Measurements from ENCODE around the gene DLX3.

Gene DLX3

DNA sequence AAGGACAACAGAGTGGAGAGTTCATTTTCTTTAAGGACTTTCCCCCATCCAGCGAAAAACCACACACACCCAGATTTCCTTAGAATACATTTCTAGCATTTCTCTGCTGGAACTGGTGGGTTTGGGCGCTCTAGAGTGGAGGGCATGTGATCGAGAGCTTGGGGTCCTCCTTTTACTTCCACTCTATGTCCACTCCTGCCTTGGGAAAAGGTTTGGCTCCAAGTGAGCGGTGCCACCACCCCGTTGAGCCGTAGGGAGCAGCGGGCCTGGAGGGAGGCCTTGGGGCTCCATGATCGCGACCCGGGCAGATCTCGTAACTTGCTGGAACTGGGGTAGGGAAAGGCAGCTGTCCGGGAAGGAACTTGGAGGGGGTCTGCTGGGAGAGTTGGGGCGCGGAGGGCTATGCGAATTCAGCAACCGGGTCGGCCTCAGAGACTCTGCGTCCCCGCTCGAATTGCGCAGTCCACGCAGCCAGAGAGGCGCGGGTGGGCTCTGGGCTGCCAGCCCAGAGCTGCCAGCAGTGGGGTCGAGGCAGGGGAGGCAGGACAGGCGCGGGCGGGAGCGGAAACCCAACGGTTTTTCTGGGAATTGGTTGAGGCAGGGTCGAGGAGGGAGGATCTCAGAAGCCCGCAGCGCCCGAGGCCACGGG, 23.7 kb downstream of the DLX3 start:
- no peak for DNase-seq

GRCh38 chr17:49970498-49970897, 24.5 kb downstream of the DLX3 start:
- DNase-seq = no peak

- no peak for DNase-seq
Measured at GRCh38 chr17:49969795-49970389, 25.1 kb downstream of the DLX3 start.

DNA sequence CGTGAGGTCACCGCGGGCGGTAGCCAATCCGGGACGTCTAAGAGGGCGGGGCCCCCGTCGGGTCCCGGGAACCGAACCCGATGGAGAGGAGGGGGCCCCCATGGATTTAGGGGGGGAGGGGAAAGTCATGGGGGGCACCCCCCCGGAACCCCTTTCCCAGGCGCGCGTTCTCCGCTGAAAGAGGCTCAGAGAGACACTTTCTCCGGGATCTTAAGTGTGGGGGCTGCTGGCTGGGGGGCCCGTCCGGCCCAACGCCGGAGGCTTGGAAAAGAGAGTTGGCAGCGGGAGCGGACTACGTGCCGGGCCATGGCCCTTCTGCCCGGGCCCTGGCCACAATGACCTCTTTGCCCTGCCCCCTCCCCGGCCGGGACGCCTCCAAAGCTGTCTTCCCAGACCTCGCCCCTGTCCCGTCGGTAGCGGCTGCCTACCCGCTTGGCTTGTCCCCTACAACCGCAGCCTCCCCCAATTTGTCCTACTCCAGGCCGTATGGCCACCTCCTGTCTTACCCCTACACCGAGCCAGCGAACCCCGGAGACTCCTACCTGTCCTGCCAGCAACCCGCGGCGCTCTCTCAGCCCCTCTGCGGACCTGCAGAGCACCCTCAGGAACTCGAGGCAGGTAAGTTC, 25.8 kb downstream of the DLX3 start, which contains the start of gene DLX4:
TSS of gene DLX4 (plus strand) at position 57 of the 626 bp plus-strand sequence. CDS start at position 336, 279 bp downstream.
- DNase-seq = peak; percentile 9

DNA sequence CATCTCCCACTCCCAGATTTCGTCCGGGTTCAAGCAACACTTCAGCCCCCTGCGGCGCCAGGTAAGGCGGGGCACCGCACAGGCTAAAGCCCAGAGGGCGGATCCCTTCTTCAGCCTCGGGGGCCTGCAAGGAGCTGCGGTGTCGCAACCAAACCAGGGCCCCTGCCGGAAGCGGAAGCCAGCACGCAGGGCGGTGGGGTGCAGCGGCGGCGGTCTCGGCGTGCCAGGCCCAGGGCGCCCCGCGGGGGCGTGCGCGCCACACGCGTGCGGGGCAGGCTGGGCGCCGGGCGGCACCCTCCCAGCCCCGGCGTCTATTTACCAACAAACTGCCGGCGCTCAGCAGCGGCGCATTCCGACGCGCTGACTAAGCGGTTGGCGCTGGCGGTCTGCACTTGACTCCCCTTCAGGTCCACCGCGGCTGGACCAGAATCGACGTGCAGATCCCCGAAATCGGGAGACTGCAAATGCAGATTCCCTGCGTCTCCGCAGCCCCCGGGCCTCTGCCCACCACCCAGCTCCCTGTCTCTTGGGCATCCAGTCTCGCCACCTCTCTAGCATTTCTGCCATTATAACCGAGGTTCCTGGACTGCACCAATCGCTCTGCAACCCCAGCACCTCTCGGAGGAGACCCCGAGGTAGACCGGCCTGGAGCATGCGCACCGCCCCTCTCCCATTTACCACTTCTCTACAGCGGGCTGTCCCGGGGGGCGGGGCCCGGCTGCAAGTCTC, 26.5 kb downstream of the DLX3 start:
- DNase-seq = peak; percentile 49 to 57

DNA sequence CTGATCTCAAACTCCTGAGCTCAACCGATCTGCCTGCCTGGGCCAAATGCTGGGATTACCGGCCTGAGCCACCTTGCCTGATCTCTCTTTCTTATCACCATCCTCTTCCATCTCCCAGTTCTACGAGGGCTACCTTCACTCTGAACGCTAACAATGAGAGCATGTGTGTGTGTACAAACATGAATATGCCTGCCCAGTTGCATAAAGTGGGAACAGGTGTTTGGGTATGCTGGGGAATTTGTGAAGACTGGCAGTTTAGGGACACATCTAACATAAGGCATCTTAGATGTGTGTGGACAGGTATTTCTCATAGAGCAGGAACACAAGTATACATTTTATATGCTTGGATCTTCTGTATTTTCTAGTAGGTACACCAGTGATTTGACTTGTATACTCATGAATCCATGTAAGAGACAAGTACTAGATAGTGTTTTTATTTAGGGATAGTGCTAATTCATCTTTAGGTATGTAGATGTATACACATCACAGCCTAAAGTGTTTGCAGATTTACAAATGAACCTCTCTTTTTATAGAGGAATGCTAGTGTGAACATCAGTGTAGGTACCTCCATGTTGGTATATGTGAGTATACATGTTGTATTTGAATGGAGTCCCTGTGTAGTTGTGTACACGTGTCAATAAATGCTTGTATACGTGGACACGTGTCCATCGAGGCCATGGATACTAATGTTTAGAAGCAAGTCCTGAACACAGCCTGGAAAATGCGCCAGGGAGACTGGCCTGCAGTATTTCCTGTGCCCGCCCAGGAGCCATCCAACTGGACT, 27.2 kb downstream of the DLX3 start:
- no peak for DNase-seq

- DNase-seq = no peak
Measured at GRCh38 chr17:49967205-49967604, 27.8 kb downstream of the DLX3 start.

- no peak for DNase-seq
Measured at GRCh38 chr17:49966767-49967166, 28.3 kb downstream of the DLX3 start.

- DNase-seq = no peak
Measured at GRCh38 chr17:49965524-49965909, 29.5 kb downstream of the DLX3 start.

- peak in 1 of 2 donors; percentile 21 for DNase-seq
Measured at GRCh38 chr17:49964769-49965523, 30.1 kb downstream of the DLX3 start.

- no peak for DNase-seq
Measured at GRCh38 chr17:49964303-49964768, 30.7 kb downstream of the DLX3 start.

GRCh38 chr17:49963626-49964302, 31.3 kb downstream of the DLX3 start:
- DNase-seq = no peak

DNA sequence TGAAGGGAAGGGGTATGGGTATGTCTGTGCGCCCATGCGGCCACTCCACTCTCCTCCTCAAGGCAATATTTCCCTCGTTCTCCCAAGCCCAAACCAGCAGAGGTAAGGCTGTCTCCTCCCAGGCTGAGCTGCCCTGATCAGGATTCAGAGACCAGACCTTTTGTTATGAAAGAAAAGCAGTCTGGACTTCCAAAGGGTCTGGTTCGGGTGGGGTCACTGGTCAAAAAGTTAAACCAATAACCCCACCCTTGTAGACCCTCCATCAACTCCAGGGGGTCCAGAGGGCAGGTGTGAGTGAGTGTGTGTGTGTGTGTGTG, 31.8 kb downstream of the DLX3 start:
- DNase-seq = no peak

DNA sequence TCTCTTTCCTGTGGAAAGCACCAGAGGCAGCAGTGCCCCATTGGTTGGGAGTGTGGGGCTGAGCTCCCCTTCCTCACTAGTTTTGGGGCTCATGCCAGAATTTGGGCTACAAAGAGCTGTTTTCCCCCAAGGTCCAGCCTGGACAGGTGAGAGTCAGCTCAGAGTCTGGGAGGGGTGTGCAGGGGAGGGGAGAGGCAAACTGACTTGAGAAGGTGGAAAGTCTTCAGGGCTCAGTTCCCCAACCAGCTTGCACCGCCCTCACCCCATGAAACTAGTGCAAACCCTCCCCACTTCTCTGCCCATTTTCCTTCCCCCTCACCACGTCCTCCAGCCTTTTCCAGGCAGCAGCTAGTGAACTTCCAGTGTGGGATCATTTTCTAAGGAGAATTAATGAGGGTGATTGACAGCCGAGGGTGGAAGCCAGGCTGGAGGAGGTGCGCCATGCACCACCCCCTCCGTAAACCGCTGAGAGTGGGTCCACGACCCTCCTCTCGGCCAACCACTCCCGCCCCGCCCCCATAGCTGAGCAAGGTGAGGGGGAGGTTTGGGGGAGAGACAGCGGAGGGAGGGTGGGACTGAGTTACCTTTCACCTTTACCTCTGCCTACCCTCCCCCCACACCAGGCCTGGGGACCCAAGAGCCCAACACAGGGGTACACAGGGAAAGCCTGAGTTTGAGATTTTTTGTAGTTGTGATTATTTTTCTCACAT, 32.3 kb downstream of the DLX3 start:
- DNase-seq = no peak

- DNase-seq = no peak
Measured at GRCh38 chr17:49959183-49959935, 35.7 kb downstream of the DLX3 start.

DNA sequence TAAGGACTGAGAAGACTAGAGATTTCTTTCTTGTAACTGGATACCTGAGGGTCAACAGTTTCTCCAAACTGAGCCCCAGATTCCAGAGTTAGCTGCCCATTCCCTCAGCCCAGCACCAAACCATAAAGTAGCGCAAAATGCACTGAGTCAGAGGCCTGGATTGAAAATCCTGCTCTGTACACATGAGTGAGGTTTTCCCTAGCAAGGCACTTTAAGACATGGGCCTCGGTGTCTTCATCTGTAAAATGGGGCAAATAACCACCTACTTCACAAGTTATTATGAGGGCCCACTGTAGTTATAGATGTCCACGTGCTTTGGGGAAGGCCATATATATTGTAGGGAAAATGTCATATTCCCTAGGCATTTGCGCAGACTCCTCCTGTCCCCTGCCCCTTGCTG, 36.3 kb downstream of the DLX3 start:
- DNase-seq = no peak

DNA sequence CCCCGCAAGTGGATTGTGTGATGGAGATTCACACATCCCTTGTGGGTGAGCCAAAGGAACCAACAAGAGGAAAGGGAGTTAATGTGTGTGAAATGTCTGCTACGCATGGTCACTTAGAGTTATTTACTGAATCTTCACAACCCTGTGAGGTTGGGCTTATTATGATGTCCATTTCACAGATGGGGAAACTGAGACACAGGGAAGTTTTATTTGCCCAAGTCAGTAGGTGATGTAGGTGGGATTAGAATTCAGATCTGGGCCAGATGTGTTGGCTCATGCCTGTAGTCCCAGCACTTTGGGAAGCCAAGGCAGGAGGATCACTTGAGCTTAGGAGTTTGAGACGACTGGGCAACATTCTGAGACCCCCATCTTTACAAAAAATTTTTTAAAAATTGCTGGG, 37.7 kb downstream of the DLX3 start:
- DNase-seq = no peak

DNA sequence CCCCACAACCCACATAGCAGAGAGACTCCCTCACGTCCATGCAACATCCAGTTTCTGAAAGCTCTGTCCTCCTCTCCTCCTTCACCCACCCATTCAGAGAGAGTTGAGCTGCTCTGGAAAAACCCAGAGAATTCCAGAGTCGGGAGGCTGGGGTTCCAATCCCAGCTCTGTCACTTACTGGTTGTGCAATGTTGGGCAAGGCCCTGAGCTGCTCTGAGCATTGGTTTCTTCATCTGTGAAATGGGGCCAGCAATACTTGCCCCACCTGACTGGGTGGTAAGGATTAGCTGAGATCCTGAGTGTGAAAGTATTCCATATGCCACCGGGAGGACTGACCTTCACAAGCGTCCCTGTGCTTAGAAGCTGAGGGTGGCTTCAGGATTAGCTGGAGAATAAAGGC, 38.2 kb downstream of the DLX3 start:
- no peak for DNase-seq

DNA sequence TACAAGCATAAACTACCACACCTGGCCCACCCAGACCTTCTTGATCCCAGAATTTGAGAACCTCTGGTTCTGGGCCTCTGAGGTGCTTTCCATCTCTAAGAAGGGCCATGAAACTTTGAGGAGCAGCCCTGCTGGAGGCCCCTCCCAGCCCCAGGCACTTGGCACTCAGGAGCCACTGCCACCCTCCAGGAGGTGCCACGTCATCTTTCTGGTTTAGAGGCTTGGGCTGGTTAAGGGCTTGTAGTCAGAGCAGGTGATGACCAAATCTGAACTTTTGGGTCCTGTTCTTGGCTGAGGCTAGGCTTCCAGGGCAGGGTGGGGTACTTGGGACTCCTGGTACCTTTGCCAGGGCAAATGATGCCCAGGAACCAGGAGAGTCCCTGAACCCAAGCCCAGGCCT, 39.9 kb downstream of the DLX3 start:
- no peak for DNase-seq

DNA sequence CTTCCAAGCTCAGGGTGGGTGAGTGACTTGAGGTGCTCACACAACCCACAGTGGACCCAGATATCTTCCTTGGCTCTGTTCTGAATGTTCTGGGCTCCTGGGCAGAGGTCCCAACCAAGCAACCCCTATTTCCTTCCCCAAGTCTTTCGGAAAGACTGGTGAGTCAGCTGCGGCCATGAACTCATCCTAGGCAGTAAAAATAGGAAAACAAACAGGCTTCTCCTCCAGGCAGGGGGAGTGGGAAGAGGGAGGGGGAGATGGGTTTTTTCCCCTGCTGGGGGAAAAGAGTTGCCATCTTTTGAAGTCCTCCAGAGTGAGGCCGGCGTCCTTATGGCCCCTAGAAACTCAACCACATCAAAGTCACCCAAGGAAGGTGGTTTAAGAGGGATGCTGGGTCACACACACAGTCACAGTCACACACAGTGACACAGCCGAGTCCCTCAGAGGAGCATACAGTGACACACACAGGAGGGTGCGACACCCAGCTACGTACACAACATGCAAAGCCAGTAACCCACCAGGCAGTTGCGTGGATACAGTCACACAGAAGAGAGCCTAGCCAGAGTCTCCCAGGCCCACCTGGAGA, 42.0 kb downstream of the DLX3 start:
- DNase-seq = no peak

All from activated CD4-positive, alpha-beta T cell treated with anti-CD3 and anti-CD28 coated beads for 4 hours (primary cell).